GM08714 (cell line): ENCODE results near the gene ERBB4.
"Not testable (repeated sequence)": the region's sequence is repeated elsewhere in the genome, so short reads cannot be mapped to it uniquely, and the experiment has no call there.

Source experiments
- H3K4me3 ChIP-seq: fragments of 200-500 bp; sonication (Bioruptor generic); 2 replicates; pipeline ENCODE4 v1.5.1; 2014; ENCODE audit warnings: mild to moderate bottlenecking, low read length, inconsistent platforms
- ZNF274 ChIP-seq: IDR thresholded peaks from 2 replicates; pipeline ENCODE4 v1.6.1; 2012; ENCODE audit warnings: mild to moderate bottlenecking, low read depth, low read length

ERBB4 gene

GRCh38 chr2:212237350-212238095, 301.1 kb downstream of the ERBB4 start:
- H3K4me3 ChIP-seq = no peak overlapping the region
- TF ChIP-seq ZNF274 = no peak

GRCh38 chr2:212228743-212229171, 309.8 kb downstream of the ERBB4 start:
- no peak for TF ChIP-seq ZNF274
- no peak overlapping the region for H3K4me3 ChIP-seq

GRCh38 chr2:212227755-212228154, 310.8 kb downstream of the ERBB4 start:
- no peak for TF ChIP-seq ZNF274
- H3K4me3 ChIP-seq = no peak overlapping the region

GRCh38 chr2:212226114-212226513, 312.5 kb downstream of the ERBB4 start:
- no peak overlapping the region for H3K4me3 ChIP-seq
- no peak for TF ChIP-seq ZNF274

- H3K4me3 ChIP-seq = no peak overlapping the region
- TF ChIP-seq ZNF274 = no peak
These were observed 314.9 kb downstream of the ERBB4 start for GRCh38 chr2:212223696-212224095.

- TF ChIP-seq ZNF274 = no peak
- H3K4me3 ChIP-seq = no peak overlapping the region
These were observed 325.4 kb downstream of the ERBB4 start for GRCh38 chr2:212213191-212213590.

- no peak for TF ChIP-seq ZNF274
- no peak overlapping the region for H3K4me3 ChIP-seq
These were observed 330.1 kb downstream of the ERBB4 start for GRCh38 chr2:212208467-212208866.

GRCh38 chr2:212197776-212198175, 340.8 kb downstream of the ERBB4 start:
- TF ChIP-seq ZNF274 = no peak
- no peak overlapping the region for H3K4me3 ChIP-seq

GRCh38 chr2:212195626-212196025, 343.0 kb downstream of the ERBB4 start:
- no peak overlapping the region for H3K4me3 ChIP-seq
- no peak for TF ChIP-seq ZNF274

GRCh38 chr2:212194396-212194795, 344.2 kb downstream of the ERBB4 start:
- TF ChIP-seq ZNF274 = no peak

GRCh38 chr2:212193803-212194202, 344.8 kb downstream of the ERBB4 start:
- TF ChIP-seq ZNF274 = no peak
- no peak overlapping the region for H3K4me3 ChIP-seq

More at GRCh38 chr2:212194396-212194795, 344.2 kb downstream of the ERBB4 start:
- H3K4me3 ChIP-seq = no peak overlapping the region

- no peak for TF ChIP-seq ZNF274
These were observed 345.5 kb downstream of the ERBB4 start for GRCh38 chr2:212193056-212193455.

GRCh38 chr2:212191438-212191837, 347.2 kb downstream of the ERBB4 start:
- not testable (repeated sequence) for H3K4me3 ChIP-seq

More at GRCh38 chr2:212193056-212193455, 345.5 kb downstream of the ERBB4 start:
- no peak overlapping the region for H3K4me3 ChIP-seq

- no peak for TF ChIP-seq ZNF274
- H3K4me3 ChIP-seq = no peak overlapping the region
These were observed 352.4 kb downstream of the ERBB4 start for GRCh38 chr2:212186166-212186565.

GRCh38 chr2:212181646-212182045, 357.0 kb downstream of the ERBB4 start:
- no peak for TF ChIP-seq ZNF274
- no peak overlapping the region for H3K4me3 ChIP-seq
